Measurements from ENCODE around the gene ARHGEF9.

DNA sequence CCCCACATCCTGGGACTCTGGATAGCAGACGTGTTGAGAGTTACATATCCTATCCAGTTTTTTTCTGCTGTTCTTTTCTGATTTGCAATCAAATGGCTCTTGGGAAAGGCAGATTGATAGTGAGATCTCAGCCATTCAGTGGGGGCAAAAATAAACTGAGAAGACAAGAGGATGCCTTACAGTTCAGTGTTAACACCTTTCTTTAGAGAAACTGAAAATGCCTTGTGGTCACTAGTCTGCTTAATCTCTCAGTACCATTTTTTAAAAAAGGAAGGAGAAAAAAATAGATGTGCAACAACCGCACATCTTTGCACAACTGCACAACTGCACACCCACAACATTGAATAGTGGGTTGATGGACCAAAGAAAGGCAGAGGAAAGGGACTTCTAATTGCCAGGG is 109.3 kb downstream of the ARHGEF9 start:
- TF ChIP-seq POLR2A (IDR thresholded peaks at IDR 0.05) (no peak), CTCF (IDR thresholded peaks at IDR 0.05 in 8 of 11, conservative IDR thresholded peaks at IDR 0.05 in 3 of 11) (no peak)
